Right forelimb (tissue), 1 donor: ENCODE measurements around the gene FAM32A.
"Not testable (repeated sequence)": the region's sequence is repeated elsewhere in the genome, so short reads cannot be mapped to it uniquely, and the experiment has no call there.

Experiments
- DNase-seq: peaks from one replicate; pipeline ENCODE4 v3.0.0-alpha.2; 2018

Gene FAM32A

DNA sequence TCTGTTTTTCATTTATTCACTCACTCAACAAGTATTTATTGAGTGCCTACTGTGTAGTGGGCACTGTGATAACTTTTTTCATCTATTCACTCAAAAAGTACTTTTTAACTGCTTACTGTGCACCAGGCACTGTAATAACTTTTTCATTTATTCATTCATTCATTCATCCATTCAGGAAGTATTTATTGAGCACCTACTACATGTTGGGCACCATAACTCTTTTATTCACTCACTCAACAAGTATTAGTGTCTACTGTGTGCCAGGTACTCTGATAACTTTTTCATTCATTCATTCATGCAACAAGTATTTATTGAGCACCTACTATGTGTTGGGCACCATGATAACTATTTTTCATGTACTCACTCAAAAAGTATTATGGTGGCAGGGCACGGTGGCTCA lies 18.8 kb upstream of the FAM32A start:
- DNase-seq, result no peak

- no peak for DNase-seq
Measured at GRCh38 chr19:16167055-16167454, 18.2 kb upstream of the FAM32A start.

- no peak for DNase-seq
Measured at GRCh38 chr19:16168465-16169081, 16.6 kb upstream of the FAM32A start.

- DNase-seq, result no peak
Measured at GRCh38 chr19:16170134-16170533, 15.1 kb upstream of the FAM32A start.

DNA sequence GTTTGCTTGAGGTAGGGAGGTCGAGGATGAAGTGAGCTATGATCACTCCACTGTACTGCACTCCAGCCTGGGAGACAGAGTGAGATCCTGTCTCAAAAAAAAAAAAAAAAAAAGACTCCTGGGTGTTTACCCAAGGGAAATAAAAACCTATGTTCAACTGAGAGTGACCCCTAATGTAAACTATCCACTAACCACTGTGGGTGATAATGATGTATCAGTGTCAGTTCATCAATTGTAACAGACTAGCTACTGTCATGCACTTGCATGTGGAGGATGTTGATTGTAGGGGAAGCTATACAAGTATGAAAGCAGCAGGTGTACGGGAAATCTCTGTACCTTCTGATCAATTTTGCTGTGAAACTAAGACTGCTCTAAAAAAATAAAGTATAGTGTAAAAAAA lies 9.3 kb upstream of the FAM32A start:
- DNase-seq, result no peak

GRCh38 chr19:16178866-16179265 lies 6.3 kb upstream of the FAM32A start:
- not testable (repeated sequence) for DNase-seq

DNA sequence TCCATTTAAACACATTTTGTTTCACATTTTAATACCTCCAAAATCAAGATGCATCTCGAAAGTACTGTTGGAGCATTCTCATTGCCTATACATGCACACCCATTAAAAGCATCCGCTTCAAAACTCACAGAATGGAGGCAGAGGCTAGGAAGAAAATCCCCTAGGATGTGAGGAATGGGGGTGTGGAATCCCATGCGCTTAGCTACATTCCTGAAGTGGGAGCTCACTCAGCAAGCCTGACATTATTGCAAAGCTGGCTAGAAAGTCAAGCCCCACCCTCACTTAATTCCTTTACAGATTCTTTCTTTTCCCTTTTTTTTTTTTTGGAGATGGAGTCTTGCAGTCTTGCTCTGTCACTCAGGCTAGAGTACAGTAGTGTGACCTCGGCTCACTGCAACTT lies 4.6 kb upstream of the FAM32A start:
- no peak for DNase-seq

- peak; percentile 54 for DNase-seq
Measured at GRCh38 chr19:16184665-16185122, 516 bp upstream of the FAM32A start.

GRCh38 chr19:16185768-16186123 lies 536 bp downstream of the FAM32A start:
- DNase-seq, result peak; percentile 65

DNA sequence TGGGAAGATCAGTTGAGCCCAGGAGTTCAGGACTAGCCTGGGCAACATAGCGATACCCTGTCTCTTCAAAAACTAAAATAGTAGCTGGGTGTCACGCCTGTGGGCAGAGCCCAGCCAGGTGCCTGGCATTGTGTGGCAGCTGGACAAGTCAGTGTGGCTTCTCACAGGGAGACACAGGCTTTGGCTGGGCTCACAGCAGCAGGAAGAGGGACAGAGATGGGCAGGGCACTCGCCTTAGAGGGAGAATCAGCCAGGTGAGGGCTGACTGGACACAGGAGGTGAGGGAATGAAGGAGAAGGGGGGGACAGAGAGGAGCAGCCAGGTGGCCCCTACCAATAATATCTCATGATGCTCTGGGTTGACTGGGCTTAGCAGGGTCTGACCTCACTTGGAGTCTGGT lies 3.3 kb downstream of the FAM32A start:
- DNase-seq, result no peak

DNA sequence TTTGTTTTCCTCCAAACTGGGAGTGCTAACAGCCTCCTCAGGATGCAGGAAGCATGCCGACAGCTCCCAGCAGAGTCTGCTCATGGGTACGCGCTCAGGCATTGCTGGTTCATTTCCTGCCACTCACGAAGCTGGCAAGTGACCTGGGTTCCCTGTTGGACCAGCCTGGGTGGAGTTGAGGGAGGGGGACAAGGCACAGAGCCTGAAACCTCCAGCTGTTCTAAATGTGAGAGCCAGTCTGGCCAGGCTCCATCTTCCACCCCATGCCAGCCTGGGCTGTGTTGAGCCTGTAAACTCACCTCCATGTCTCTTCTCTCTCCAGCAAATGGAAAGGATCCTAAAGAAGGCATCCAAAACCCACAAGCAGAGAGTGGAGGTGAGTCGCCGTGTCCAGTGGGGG lies 5.0 kb downstream of the FAM32A start:
- no peak for DNase-seq

DNA sequence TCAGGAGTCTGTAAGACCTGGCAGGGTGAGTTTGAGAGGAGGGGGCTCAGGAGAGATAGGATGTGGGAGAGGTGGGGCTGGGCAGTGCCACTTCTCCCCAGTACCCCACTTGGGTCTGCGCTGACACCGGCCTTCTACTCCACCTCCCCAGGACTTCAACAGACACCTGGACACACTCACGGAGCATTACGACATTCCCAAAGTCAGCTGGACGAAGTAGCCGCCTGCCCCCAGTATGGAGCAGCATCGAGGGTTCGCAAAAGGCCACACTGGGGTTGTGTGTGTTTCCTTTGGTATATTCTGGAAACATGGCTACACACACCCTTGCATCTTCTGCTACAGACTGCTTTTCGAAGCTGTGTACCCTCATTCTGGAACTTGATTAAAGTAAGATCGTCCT lies 5.5 kb downstream of the FAM32A start:
- DNase-seq, result no peak

DNA sequence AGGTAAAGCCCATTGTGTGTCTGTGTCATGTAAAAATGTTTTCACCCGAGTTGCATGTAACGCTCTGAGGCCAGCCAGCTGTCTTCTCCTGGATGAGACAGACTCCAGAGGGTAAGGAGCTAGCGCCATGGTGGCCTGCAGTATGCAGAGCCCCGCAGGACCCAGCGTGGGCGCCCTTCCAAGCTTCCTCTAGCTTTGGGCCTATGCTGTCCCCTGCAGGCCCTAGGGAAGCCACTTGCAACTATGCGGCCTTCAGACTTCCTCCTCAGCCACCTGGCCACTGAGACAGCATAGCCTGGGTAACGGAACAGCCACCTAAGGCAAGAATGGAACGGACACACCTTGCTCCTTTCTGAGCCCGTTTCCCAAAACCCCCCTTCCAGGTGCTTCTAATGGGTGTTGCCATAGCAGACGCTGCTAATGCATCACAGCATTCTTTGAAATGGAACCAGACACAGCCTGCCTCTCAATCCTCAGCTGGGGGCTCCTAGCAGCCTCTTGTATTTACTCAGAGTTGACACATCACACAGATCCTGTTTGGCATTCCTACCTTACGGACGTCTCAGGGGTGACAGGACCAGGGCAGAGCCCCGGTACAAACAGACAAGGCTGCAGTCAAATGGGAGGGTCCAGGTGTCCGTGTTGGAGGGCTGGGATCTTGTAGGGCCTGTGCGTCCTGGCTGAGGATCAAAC lies 6.2 kb downstream of the FAM32A start:
- DNase-seq, result no peak

DNA sequence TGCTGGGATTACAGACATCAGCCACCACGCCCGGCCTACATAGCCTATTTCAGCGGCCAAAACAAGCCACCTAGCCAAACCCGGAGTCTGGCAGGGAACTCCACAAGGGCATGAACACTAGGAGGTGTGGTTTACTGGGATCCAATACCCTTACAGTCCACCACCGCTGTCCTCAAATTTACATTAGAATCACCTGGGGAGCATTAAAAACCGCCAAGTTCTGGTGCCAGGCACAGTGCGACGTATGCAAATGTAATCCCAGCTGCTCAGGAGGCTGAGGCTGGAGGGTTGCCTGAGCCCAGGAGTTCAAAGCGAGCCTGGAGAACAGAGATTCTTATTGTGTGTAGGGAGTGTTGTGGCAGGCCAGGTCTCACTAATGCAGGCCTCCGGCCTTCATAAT lies 8.3 kb downstream of the FAM32A start:
- no peak for DNase-seq

DNA sequence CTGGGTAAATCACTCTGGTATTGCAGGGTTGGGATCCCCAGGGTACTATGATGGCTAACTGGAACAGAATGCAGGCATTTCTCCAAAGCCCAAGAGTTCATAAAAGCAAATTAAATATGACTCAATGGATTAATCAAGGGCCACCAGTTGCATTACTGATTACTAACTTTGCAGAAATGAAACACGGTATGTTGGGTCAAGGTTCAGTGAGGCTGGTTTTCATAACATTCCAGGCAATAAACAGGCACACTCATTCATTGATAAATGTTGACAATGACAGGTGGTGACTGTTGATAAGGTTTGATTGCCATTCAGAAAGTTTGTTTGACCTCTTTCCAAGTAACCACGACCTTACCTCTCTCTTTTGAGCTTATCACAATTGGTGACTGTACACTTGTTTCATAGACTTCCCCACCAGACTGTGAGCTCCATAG lies 12.0 kb downstream of the FAM32A start:
- no peak for DNase-seq

GRCh38 chr19:16197622-16198369 lies 12.6 kb downstream of the FAM32A start, which contains the start of gene AP1M1:
Gene AP1M1, plus strand, starts transcription at chr19:16197911. Its CDS starts 116 bp downstream, at chr19:16198027.
- peak; percentile 97 for DNase-seq

DNA sequence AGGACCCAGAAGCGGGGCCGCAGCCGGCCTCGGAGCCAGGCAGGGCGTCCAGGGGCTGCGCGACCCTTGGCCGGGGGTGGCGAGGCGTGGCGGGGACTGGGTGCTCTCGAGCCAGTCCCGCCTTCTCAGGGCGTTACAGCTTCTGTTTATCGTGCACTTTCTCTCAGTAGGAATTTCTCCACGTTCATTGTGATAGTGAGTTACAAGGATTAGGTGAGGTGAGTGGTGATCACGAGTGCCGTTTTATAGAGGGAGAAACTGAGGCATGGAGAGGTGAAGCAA lies 13.1 kb downstream of the FAM32A start:
- no peak for DNase-seq

DNA sequence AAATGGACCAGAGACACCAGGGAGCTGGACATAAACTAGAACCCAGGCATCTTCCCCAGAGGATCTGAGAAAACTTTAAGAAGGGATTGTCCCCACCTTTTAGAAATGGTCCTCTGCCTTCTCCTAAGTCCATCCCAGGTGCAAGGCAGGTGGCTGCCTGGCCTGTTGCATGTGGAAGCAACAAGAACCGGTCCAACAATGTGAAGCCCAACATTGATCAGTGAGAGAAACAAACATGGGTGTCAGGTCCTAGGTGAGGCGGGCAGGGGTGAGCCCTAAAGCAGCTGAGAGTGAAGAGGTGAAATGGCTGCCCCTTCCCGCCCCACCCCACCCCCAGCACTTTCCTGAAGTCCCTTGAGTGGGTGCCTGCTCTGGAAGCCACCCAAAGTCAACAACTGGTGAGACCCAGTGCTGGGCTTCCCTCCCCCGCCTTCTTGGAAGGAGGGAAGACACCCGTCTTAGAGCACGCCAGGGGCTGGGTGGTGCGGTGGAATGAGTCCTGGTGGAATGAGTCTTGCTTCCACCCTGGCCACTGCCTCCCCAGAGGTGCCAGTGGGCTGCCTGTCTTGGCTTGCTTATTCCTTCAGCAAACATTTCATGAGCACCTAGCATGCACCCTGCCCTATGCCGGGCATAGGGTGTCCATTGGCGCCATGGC lies 14.2 kb downstream of the FAM32A start:
- no peak for DNase-seq

DNA sequence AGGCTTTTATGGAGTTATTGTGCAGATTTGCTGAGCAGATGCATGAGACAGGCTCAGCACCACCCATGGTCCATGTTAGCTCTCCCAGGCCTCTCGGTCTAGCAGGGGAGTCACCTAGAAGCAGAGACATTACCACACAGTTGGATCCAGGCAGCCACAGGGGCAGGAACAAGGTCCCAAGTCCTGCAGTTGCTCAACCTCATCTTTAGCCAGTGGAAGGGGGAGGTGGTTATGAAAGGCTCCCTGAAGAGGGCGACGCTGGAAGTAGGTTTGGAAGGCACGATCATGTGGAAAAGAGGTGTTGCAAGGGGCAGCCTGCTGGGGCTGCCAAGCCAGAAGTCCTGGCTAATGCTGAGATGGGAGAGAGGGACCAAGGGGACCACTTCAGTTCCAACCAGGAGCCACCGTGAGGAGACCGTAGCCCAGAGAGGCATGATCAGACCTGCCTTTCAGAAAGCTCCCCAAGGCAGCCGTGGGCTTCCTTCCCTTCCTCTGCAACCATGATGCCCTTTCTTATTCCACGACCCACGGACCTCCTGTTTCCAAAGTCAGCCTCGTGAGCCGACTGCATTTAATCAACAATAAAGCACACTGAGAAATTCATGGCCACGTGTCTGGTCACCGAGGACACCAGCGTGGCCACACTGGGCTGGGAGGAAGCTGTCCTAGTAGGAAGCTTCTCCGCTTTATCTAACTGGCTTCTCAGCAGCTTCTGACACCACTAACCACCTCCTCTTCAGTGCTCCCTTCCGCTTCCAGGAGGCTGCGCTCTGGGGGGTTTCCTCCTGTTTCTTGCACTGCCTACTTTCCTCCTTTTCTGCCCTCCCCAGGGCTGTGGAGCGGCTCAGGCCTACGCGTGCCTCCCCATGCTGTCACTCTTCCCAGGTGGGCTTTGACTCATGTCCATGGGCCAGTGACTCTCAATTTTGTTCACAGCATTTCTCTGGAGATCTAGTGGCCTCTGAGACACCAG lies 15.1 kb downstream of the FAM32A start:
- DNase-seq, result no peak

GRCh38 chr19:16201011-16201391 lies 15.8 kb downstream of the FAM32A start:
- no peak for DNase-seq

- DNase-seq, result no peak
Measured at GRCh38 chr19:16202320-16203255, 17.4 kb downstream of the FAM32A start.
